GM18507 (cell line): ENCODE measurements around the gene RSPO3.

ENCODE experiments used
- DNase-seq: peaks from one replicate; pipeline ENCODE4 v3.0.0; 2011; ENCODE audit warnings: low read depth; ENCODE audit not compliant: insufficient read length; ENCODE audit errors: extremely low spot score
- FAIRE-seq: peaks from 2 replicates; lab custom pipeline; 2011; peaks lifted over from hg19 to GRCh38; lab: Jason Lieb, UNC

RSPO3 gene

DNA sequence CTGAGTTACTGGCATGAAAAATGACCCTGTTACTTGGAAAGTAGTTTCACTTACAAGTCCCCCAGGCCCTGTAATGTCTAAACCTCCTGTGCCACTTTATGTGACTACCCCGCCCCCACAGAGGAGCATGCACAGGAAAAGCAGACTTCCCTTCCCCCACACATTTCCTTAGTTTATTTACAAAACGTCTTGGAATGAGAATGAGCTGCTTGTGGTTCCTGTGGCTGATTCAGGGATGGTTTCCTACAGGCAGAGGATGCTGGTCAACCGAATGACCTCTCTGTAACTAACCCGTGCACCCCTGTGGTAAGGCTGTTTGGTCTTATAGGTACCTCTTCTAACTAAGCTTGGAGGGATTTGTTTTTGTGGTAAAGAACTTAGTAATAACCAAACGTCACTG is 28.5 kb downstream of the RSPO3 start:
- DNase-seq (no peak), FAIRE-seq (no peak)

DNA sequence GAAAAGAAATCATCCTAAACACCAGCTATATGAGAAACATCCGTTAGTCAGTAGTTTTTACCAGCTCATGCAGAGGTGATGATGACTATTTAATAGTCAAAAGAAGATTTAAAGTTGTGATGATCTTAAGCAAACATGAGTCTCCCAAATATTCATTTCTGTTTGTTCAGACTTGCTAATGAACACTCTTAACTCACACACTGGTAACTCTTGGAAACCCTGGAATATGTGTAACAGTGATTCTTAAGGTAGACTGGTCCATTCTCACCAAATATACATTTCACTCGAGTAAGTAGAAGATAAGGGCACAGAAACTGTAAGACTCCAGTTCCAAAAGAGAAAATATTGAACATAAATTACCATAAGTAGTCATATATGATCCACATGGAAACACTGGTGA is 29.1 kb downstream of the RSPO3 start:
- FAIRE-seq = no peak
- no peak for DNase-seq

DNA sequence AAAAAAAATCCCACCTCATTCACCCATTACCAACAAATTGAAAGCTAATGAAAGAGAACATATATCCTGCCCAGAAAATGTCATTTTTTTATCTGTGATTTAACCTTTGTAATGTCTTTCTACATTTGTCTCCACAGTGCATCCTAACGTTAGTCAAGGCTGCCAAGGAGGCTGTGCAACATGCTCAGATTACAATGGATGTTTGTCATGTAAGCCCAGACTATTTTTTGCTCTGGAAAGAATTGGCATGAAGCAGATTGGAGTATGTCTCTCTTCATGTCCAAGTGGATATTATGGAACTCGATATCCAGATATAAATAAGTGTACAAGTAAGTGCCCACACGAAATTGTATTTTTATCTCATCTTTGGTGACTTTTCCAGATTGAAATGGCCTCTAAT is 30.0 kb downstream of the RSPO3 start:
- no peak for DNase-seq
- no peak for FAIRE-seq

DNA sequence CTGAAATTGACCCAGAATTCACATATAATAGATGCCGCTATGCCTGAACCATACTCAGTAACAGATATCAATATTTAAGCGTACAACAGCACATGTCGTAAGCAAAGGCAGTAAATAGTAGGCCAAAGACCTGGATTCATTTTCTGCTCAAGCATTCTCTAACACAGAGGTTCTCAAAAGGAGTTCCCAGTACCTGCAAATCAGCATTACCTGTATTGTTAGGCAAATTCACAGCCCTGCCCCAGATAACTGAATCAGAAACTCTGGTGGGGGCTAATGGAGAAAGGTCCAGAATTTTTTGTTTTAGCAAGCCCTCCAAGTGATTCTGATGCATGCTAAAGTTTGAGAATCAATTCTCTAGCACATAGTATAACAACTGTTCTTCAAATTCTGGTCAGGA is 36.0 kb downstream of the RSPO3 start:
- no peak for FAIRE-seq
- DNase-seq = no peak

DNA sequence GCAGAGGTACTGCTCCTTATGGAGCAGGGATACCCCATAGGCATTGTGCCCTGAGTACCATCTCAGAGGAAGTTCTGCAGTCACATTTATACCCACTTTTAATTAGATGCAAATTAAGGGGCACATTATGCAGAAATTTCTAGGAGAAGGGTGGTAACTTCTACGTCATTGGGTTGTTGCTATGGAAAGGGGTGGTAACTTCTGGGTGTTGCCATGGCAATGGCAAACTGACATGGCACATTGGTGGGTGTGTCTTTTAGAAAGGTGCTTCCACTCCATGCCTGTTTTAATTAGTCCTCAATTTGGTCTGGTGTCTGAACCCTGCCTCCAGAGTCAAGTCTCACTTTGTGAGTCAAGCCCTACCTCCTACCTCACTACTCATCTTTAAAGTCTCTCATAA is 42.0 kb downstream of the RSPO3 start:
- FAIRE-seq (no peak), DNase-seq (no peak)

DNA sequence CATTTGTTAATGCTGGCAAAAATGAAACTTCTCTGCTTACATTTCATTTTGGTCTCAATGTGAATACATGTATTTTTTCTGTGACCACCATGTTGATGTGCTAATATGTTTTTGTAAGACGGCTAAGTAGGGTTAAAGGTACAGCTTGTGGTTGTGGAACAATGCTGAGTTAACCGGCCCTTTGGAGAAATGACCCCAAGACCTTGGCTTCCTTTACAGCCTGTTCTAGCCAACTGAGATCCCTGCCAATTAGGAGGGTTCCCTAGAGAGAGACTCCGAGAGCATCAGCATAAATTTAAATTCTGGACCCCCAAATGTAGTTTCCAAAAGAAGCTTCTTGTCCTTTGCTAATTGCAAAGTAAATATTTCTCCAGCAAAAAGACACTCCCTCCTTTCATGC is 44.4 kb downstream of the RSPO3 start:
- no peak for FAIRE-seq

DNA sequence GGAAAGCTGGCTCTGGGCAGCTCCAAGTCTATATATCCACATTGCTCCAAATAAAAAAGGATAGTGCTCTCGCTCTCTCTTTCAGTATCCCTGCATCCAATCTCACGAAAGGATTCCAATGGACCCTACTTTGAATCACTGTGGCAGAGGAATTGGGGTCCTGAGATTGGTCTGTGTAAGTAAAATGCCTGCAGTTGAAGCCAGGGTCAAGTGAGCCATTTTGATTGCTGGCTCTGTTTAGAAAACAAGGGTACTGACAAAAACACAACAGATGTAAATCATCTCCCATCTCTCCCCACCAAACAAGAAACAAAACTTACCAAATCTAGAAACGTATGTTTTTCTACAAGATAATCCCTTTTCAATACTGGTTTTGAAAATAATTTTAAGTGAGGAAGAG is 45.6 kb downstream of the RSPO3 start:
- DNase-seq (no peak), FAIRE-seq (no peak)

More for the DNA sequence above, 44.4 kb downstream of the RSPO3 start:
- no peak for DNase-seq

DNA sequence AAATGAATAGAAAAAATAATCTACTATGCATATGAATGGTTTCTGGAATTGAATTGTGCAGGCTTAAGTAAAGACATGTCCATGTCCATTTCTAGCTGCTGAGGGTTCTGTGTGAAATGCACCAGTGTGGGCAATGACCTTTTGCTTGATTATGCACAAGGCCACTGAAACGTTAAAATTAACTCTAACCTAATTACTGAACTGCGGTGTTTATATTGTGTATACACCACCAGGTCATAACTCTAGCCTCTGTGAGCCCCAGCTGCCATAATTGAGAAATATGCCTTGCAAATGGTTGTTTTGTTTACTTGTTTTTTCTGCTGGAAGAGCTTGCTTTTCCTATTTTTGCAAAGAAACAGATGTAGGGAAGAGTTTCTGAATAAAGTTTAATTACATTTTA is 46.1 kb downstream of the RSPO3 start:
- FAIRE-seq (no peak), DNase-seq (no peak)

DNA sequence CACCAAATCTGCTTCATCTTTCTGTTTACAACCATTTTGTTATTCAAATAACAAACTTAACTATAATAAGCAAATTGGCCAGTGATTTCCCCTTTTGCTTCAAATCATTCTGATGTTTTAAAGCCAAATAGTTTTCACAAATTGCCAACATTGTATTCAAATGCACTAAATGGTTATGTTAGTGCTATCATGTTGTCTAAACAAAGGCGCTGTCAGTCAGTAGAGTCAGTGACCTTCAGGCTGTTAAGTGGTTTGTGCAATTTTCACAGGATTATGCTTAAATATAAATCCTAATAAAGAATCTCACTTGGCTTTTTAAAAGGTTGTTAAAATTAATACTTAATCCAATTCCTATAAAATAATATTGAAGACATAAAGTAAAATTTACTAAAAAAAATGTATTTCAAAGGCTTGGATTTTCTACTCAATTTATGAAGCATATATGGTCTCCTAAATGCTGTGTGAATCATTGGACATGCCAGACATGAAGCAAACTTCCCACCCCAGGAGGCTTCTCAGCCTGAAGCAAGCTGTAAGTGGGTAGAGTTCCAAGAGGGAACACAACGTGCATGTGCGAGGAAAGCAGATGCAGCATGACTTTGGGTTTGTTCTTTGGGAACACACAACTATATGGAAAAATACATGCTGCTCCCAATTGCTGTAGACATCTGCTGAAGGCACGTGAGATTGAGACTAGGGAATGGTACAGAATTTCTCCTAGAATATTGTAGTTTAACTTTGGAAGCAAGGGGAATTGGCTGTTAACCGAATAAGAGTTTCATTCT is 54.9 kb downstream of the RSPO3 start:
- FAIRE-seq = no peak
- no peak for DNase-seq

DNA sequence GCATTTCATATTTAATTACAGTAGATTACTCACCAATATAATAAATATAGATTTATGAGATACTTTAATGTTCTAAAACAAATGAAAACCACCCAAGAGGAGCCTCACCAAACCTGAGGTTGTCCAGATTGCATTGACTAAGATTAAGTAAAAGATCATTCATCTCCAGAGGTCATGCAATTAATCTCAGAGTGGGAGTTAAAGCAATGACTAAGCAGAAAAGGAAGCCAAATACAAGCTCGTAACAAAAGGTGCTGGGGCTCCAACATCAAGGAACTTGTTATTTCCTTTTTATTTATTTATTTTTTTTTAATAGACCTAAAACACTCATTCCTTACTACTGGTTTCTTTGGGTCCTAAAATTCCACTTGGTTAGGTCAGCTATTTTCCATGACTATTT is 57.7 kb downstream of the RSPO3 start:
- DNase-seq (no peak), FAIRE-seq (no peak)

DNA sequence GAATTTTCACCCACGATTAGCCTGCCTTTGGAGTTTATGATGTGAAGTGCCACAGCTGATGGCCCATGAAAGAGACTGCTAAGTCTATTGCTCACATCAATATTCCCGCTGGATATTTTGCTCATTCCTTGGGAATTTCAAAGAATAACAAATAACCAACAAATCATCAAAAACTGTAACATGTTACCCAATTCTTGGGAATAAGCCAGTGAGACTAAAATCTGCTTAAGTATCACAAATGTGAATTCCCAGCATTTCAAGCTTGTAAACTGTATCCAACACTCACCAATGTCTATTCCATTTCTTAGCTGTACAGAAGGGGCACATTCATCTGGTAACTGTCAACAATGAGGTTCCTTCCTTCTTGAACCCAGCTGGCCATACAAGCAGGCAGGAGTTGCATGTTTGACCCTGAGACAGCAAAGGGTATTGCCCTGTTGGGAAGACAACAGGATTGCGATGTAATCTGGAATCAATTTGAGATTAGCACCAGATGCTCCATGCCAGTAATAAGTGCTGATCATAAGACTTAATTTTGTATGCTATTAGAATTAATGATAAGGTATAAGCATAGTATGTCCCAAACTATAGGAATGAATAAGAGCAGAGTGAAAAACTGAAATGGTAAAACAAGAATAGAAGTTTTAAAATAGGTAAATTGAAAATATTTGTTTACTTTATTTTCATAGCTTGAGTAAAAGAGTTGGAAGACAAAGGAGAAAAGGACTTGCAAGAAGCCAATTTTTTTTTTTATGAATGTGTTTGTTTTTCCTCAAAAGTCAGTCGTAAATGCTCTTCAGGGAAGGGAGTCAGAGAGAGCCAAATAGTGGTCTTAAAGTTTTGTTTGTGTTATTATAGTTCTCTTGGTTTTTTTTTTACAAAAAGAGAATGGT is 58.8 kb downstream of the RSPO3 start:
- DNase-seq (no peak), FAIRE-seq (no peak)

DNA sequence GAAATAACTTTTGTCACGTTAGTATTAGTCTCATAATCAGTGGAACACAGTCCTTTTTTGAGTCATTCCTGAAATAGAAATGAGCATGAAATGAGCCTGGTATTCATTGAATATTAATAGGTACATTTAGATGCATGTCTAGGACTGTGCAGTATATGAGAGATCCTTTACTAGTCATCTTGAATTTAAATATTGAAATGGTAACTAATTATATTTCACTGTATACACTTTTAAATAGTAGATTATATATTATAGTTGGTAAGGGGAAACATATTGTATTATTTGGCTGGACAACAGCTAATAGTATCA is 59.4 kb downstream of the RSPO3 start:
- DNase-seq (no peak), FAIRE-seq (no peak)

DNA sequence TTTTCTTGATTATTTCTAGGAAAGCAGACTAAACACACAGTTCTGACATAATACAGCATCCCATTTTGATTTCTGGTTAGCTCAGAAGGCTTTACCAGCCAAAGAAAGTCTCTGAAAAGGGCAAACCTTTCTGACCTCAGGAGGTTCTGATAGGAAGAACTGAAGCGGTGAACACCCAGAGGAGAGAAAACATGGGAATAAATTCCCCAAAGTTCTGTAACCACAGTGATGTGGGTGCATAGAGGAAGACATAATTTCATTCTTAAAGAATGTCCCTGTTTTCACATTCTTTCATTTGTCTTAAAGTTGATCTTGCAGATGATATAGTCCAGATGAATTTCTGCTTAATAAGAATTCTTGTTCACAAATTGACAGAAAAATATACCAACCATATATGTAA is 60.3 kb downstream of the RSPO3 start:
- no peak for DNase-seq
- no peak for FAIRE-seq

DNA sequence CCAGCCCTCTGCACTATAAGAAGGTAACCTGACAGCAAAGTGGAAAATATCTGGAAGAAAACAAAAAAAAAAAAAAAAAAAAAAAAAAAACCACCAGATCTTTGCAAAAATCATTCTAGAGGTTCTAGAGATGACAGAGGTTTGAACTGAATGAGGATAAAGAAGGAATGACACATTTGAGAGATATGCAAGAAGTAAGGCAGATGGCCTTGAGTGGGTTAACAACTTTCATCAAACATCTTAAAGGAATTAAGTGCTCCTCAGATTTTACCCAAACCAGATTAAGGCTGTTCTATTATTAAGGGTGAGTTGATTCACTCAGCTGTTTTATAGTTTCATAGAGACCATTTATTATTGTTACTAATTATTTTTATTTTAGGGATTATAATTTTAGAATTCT is 62.0 kb downstream of the RSPO3 start:
- FAIRE-seq = no peak
- no peak for DNase-seq

DNA sequence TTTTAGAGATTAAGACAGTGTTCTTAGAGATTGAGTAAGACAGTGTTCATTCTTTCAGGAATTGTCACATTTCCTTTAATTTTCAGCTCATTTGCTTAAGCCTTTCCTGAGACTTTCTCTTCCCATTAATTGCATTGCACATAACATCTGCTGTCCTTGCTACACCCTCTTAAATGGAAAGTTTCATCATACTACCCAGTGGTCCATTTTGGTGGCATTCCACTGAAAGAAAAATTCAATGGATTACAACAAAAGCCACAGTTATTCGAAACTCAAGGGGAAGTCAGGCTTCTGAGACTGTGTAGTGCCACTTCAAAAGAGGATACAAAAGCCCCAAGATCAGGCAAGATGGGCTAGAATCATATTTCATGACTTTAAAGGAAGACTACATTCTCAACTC is 64.0 kb downstream of the RSPO3 start:
- FAIRE-seq (no peak), DNase-seq (no peak)

DNA sequence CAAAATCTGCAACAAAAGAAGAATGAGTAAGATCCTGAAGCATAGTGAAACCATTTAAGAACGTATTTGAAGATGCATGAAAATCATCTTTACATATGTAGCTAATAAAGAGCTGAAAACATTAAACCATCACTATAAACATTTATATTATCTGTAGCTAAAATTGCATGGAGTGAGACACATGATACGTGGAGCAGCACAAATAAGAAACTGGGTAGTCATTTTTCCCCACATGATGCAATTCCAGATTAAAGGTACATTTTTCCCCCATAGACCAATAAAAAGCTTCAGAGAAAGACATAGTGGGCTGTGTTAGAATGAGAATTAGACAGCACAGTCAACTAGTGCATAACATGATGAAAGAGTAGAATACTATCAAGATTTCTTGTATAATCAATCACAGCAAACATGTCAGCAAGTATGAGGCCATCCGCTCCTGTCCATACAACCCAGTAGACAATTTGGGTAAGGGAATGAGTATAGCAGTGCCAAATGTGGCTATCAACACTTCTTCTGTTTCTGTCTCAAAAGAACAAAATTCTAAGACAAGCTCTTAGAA is 67.0 kb downstream of the RSPO3 start:
- DNase-seq = no peak
- FAIRE-seq = no peak

DNA sequence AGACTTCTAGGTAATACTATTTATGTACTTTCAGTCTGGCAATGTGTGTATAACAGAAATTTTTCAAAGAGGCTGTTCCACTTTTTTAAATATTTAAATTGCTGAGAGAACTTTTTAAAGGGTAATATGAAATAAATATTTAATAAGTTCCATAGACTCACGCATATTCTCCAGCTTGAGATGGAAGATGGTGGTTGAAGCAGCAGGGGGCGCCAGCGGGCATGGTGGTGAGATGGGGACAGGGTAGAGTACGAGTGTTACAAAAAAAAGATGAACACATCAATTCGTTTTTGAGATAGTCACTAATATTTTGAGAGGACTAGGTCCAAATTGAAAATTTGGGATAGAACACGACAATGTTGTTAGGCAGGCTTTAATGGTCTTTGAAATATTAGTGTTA is 68.4 kb downstream of the RSPO3 start:
- FAIRE-seq (no peak), DNase-seq (no peak)

DNA sequence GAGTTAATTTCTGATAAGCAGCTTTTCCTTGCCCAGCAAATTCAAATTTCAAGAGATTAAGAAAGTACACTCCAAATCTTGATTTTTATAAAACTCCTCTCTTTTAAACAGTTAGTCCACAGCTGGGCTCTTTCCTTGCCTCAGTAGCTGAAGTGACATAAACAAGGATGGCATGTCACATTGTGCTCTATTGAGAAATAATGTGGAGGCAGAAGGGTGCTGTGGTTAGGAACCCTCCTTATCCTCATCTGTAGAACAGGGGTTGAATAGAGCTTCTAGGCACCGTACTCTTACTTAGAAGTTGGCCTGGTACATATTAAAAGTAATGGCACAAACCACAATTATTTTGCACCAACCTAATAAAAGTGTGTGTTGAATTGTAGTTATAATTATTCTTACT is 70.3 kb downstream of the RSPO3 start:
- DNase-seq (no peak), FAIRE-seq (no peak)

DNA sequence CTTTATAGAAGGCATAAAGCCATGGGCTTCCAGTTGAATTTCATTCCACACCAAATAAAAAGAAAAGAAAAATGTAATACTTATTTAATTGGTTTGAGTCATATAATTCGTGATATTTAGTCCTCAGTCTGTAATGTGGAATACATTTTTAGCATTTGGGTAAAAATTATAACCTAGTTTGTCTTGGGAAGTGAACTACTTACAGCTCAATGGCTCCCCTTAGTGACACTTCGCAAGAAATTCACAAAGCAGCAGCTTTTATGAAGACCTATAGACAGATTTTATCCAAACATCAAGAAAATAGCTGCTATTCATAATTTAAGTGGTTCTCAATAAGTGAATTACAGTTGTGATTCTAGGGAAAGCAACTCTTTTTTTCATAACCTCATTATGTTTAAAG is 72.1 kb downstream of the RSPO3 start:
- DNase-seq (no peak), FAIRE-seq (peak; percentile 47)

DNA sequence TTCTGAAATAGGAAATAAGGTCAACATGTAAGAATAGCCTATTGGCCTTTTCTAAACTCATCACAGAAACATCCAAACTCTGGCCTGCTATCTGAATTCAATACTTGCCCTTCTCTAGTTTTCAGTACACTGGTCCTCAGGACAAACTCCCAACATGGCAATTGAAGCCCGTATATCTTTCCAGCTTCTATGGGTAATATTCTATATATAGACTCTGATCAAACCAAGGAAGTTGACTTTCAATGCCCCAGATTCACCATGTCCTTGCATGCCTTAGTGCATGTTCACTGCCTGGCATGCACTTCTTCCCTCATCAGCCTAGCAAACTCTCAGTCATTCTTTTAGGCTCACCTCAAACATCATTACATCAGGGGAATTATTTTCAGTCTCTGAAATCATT is 73.2 kb downstream of the RSPO3 start:
- FAIRE-seq = no peak
- no peak for DNase-seq
